ENCODE measurements around the gene CWC27. TPM values are rescaled to one million over a fixed set of nuclear protein-coding genes. Genes with fewer than 3 reads are reported as not detected.

The CWC27 gene
- total and polyA plus RNA-seq, 2 experiments from 2014 or later, result 16.3 to 51.6 TPM

- peaks cover 18% of the 10 kb centered on the region for H3K4me1 ChIP-seq (ENCODE audit: low read depth)
- H3K9me3 ChIP-seq (ENCODE audit: low read depth), result no peaks in the 10 kb centered on the region
- no peaks in the 10 kb centered on the region for H3K36me3 ChIP-seq
- DNase-seq (ENCODE audit: low read depth in 1 of 2, low spot score in 1 of 2), result no peak
- no peak for TF ChIP-seq CTCF (IDR thresholded peaks at IDR 0.05; ENCODE audit: low read depth, low read length)
- no peak overlapping the region for H3K4me3 ChIP-seq
- no peak overlapping the region for H3K27ac ChIP-seq
- no peaks in the 10 kb centered on the region for H3K27me3 ChIP-seq
Measured at GRCh38 chr5:65026816-65027548, 258.3 kb downstream of the CWC27 start.

DNA sequence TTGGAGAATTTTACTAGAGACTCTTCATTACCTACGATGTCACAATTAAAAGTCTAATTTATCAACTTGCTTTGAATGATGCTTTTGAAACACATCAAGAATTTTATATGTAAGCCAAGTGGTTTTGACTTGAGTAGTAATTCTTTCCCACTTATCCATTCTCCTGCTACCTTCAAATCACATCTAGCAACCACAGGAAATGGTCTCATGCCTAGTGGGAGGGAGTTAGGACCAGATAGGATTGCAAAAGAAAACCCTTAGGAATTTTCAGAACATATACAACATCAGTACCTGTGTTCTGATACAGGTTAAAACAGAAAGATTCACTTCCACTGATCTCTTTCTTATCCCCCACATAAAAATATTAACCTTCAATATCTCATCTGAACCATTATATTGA lies 260.4 kb downstream of the CWC27 start:
- no peak overlapping the region for H3K4me3 ChIP-seq
- no peaks in the 10 kb centered on the region for H3K27me3 ChIP-seq
- no peaks in the 10 kb centered on the region for H3K36me3 ChIP-seq
- no peak for TF ChIP-seq CTCF (IDR thresholded peaks at IDR 0.05; ENCODE audit: low read depth, low read length)
- peak in 1 of 2 donors; percentile 55 for DNase-seq (ENCODE audit: low read depth in 1 of 2, low spot score in 1 of 2)
- H3K9me3 ChIP-seq (ENCODE audit: low read depth), result no peaks in the 10 kb centered on the region
- no peak overlapping the region for H3K27ac ChIP-seq
- H3K4me1 ChIP-seq (ENCODE audit: low read depth), result peaks cover 7% of the 10 kb centered on the region

DNA sequence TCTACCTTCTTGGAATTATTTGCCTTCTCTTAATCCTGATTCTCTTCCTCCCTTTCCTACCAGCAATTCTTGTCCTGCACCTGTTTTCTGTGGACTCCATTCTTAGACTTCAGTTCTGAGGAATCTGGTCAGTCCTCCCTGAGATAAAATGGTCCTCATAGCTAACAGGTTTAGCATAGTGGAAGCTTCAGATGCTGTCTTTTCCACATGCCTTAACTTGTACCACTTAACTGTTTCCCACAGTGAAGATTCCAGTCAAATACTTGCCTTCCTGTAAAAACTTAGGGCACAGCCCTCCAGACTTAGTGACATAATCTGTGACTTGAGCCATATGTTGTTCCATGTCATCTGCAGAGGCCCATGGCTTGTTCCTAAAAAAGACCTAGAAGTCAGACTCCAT lies 261.3 kb downstream of the CWC27 start:
- DNase-seq (ENCODE audit: low read depth in 1 of 2, low spot score in 1 of 2), result no peak
- no peak overlapping the region for H3K27ac ChIP-seq

GRCh38 chr5:65032250-65032649 lies 263.5 kb downstream of the CWC27 start:
- H3K27ac ChIP-seq, result no peak overlapping the region
- no peak overlapping the region for H3K4me3 ChIP-seq
- H3K4me1 ChIP-seq (ENCODE audit: low read depth), result peaks cover 7% of the 10 kb centered on the region
- no peaks in the 10 kb centered on the region for H3K36me3 ChIP-seq
- no peaks in the 10 kb centered on the region for H3K9me3 ChIP-seq (ENCODE audit: low read depth)
- DNase-seq (ENCODE audit: low read depth in 1 of 2, low spot score in 1 of 2), result peak in 1 of 2 donors; percentile 92
- no peak for TF ChIP-seq CTCF (IDR thresholded peaks at IDR 0.05; ENCODE audit: low read depth, low read length)
- no peaks in the 10 kb centered on the region for H3K27me3 ChIP-seq

More for the DNA sequence above, 261.3 kb downstream of the CWC27 start:
- Histone ChIP-seq H3K27me3 (no peaks in the 10 kb centered on the region), H3K9me3 (ENCODE audit: low read depth) (no peaks in the 10 kb centered on the region), H3K4me3 (no peak overlapping the region), H3K4me1 (ENCODE audit: low read depth) (peaks cover 7% of the 10 kb centered on the region), H3K36me3 (no peaks in the 10 kb centered on the region)
- no peak for TF ChIP-seq CTCF (IDR thresholded peaks at IDR 0.05; ENCODE audit: low read depth, low read length)

GRCh38 chr5:65034029-65034812 lies 265.5 kb downstream of the CWC27 start:
- Histone ChIP-seq H3K4me1 (ENCODE audit: low read depth) (peaks cover 7% of the 10 kb centered on the region), H3K27ac (no peak overlapping the region), H3K27me3 (no peaks in the 10 kb centered on the region), H3K9me3 (ENCODE audit: low read depth) (no peaks in the 10 kb centered on the region), H3K4me3 (no peak overlapping the region), H3K36me3 (no peaks in the 10 kb centered on the region)
- DNase-seq (ENCODE audit: low read depth in 1 of 2, low spot score in 1 of 2), result peak in 1 of 2 donors; percentile 63
- TF ChIP-seq CTCF (IDR thresholded peaks at IDR 0.05; ENCODE audit: low read depth, low read length), result no peak

Data from cardiac muscle cell (in vitro differentiated cells and primary cell).